Skeletal muscle cell (primary cell): ENCODE data around the gene PDZRN3.

ENCODE experiments used
- DNase-seq: peaks from one replicate; pipeline ENCODE4 v3.0.0-alpha.2; 2010; ENCODE audit warnings: low read depth
- H3K4me3 ChIP-seq: 2 replicates; pipeline ENCODE4 v1.5.1; 2011; ENCODE audit warnings: low read depth, mild to moderate bottlenecking, control low read depth, low read length, moderate library complexity

Gene PDZRN3

GRCh38 chr3:73538486-73538885 lies 86.3 kb downstream of the PDZRN3 start:
- no peak for DNase-seq
- no peak overlapping the region for H3K4me3 ChIP-seq

GRCh38 chr3:73536952-73537351 lies 87.8 kb downstream of the PDZRN3 start:
- H3K4me3 ChIP-seq: no peak overlapping the region
- no peak for DNase-seq

GRCh38 chr3:73536336-73536895 lies 88.3 kb downstream of the PDZRN3 start:
- DNase-seq: no peak

GRCh38 chr3:73535931-73536330 lies 88.8 kb downstream of the PDZRN3 start:
- H3K4me3 ChIP-seq: no peak overlapping the region
- no peak for DNase-seq

More at GRCh38 chr3:73536336-73536895, 88.3 kb downstream of the PDZRN3 start:
- H3K4me3 ChIP-seq: no peak overlapping the region

- no peak overlapping the region for H3K4me3 ChIP-seq
- no peak for DNase-seq
Measured at GRCh38 chr3:73535137-73535536, 89.6 kb downstream of the PDZRN3 start.

- H3K4me3 ChIP-seq: no peak overlapping the region
- peak; percentile 81 for DNase-seq
Measured at GRCh38 chr3:73530022-73530396, 94.7 kb downstream of the PDZRN3 start.

- H3K4me3 ChIP-seq: no peak overlapping the region
- DNase-seq: no peak
Measured at GRCh38 chr3:73529308-73530021, 95.3 kb downstream of the PDZRN3 start.

- no peak for DNase-seq
- no peak overlapping the region for H3K4me3 ChIP-seq
Measured at GRCh38 chr3:73525591-73525990, 99.2 kb downstream of the PDZRN3 start.

- no peak overlapping the region for H3K4me3 ChIP-seq
- no peak for DNase-seq
Measured at GRCh38 chr3:73523661-73524060, 101.1 kb downstream of the PDZRN3 start.

GRCh38 chr3:73521734-73522336 lies 102.9 kb downstream of the PDZRN3 start:
- no peak for DNase-seq
- H3K4me3 ChIP-seq: no peak overlapping the region

- no peak overlapping the region for H3K4me3 ChIP-seq
- DNase-seq: peak; percentile 67
Measured at GRCh38 chr3:73520931-73521461, 103.7 kb downstream of the PDZRN3 start.

GRCh38 chr3:73516631-73517030 lies 108.1 kb downstream of the PDZRN3 start:
- no peak for DNase-seq
- H3K4me3 ChIP-seq: no peak overlapping the region

- DNase-seq: no peak
- H3K4me3 ChIP-seq: no peak overlapping the region
Measured at GRCh38 chr3:73513260-73513659, 111.5 kb downstream of the PDZRN3 start.

GRCh38 chr3:73511571-73512525 lies 112.9 kb downstream of the PDZRN3 start:
- DNase-seq: no peak
- no peak overlapping the region for H3K4me3 ChIP-seq

- DNase-seq: no peak
- no peak overlapping the region for H3K4me3 ChIP-seq
Measured at GRCh38 chr3:73510784-73511183, 114.0 kb downstream of the PDZRN3 start.

GRCh38 chr3:73510334-73510733 lies 114.4 kb downstream of the PDZRN3 start:
- H3K4me3 ChIP-seq: no peak overlapping the region

GRCh38 chr3:73509816-73510215 lies 114.9 kb downstream of the PDZRN3 start:
- H3K4me3 ChIP-seq: no peak overlapping the region
- no peak for DNase-seq

More at GRCh38 chr3:73510334-73510733, 114.4 kb downstream of the PDZRN3 start:
- DNase-seq: no peak

GRCh38 chr3:73509066-73509465 lies 115.7 kb downstream of the PDZRN3 start:
- DNase-seq: no peak
- no peak overlapping the region for H3K4me3 ChIP-seq

- no peak overlapping the region for H3K4me3 ChIP-seq
- no peak for DNase-seq
Measured at GRCh38 chr3:73508330-73508954, 116.3 kb downstream of the PDZRN3 start.
